Sigmoid colon (tissue), 7 donors: ENCODE data around the gene C1QTNF8. TPM values are rescaled to one million over a fixed set of nuclear protein-coding genes. Genes with fewer than 3 reads are reported as not detected.

Experiments used
- DNase-seq: peaks from one replicate; pipeline ENCODE4 v3.0.0-alpha.2; 2019
- H3K27ac ChIP-seq, 4 donors: fragments of 200-600 bp; sonication (generic); one replicate each; pipeline ENCODE4 v1.5.1; 2016 to 2019; ENCODE audit warnings: mild to moderate bottlenecking in 1 of 4
- H3K27me3 ChIP-seq, 3 donors: fragments of 200-600 bp; sonication (generic); one replicate each; pipeline ENCODE4 v1.5.1; 2019; ENCODE audit warnings: mild to moderate bottlenecking in 1 of 3
- H3K36me3 ChIP-seq, 4 donors: fragments of 200-600 bp; sonication (generic); one replicate each; pipeline ENCODE4 v1.5.1; 2016 to 2019
- H3K4me1 ChIP-seq, 4 donors: fragments of 200-600 bp; sonication (generic); one replicate each; pipeline ENCODE4 v1.5.1; 2017 to 2019
- H3K4me3 ChIP-seq, 4 donors: fragments of 200-600 bp; sonication (generic); one replicate each; pipeline ENCODE4 v1.5.1; 2017 to 2019; ENCODE audit warnings: mild to moderate bottlenecking in 2 of 4, moderate library complexity in 1 of 4
- H3K9me3 ChIP-seq, 4 donors: fragments of 200-600 bp in 3 of 4; sonication (generic) in 3 of 4; one replicate each; pipeline versions ENCODE4 v1.5.1 to v1.6.1; 2013 to 2019
- EP300 ChIP-seq, 4 donors: sonication (generic); formaldehyde crosslinking; IDR thresholded peaks; one replicate each; pipeline ENCODE4 v1.6.1; 2017; ENCODE audit warnings: antibody characterized with exemption in 4 of 4
- POLR2A ChIP-seq, 2 donors: fragments of 450-650 bp; IDR thresholded peaks; one replicate each; pipeline ENCODE4 v1.6.1; 2016; ENCODE audit warnings: antibody characterized with exemption in 2 of 2, mild to moderate bottlenecking in 2 of 2, moderate library complexity in 2 of 2
- POLR2AphosphoS5 ChIP-seq, 4 donors: sonication (generic); formaldehyde crosslinking; IDR thresholded peaks; one replicate each; pipeline ENCODE4 v1.6.1; 2017; ENCODE audit warnings: antibody characterized with exemption in 4 of 4
- WGBS, 2 donors: extraction: QIAGEN DNeasy Blood & Tissue Kit; methylation state at CpG; one replicate each; pipeline ENCODE4 v1.1.7; 2013; 5-methylcytosine and 5-hydroxymethylcytosine counted together
- intact Hi-C: fragments of 100-400 bp; cut with DNase I; formaldehyde crosslinking; loops from one replicate; pipeline ENCODE4 v1.15.1; 2023
- polyA plus RNA-seq, 3 donors: library from polyadenylated mRNA; stranded (reverse); fragments of 200-250 nt; gene quantifications; one replicate each; pipeline ENCODE4 v1.2.3, GENCODE V29; 2013
- total RNA-seq, 4 donors: library from RNA; depleted of rRNA; stranded (reverse); fragments of >200 nt; gene quantifications; one replicate each; pipeline ENCODE4 v1.1.0, GENCODE V29; 2016
- TF ChIP-seq, protein P1 (sequence below), 4 experiments: fragments of 450-650 bp in 3 of 4; fragments of 200-600 bp in 1 of 4; IDR thresholded peaks; one replicate each; pipeline ENCODE4 v1.5.1; 2016 to 2019; ENCODE audit warnings: antibody characterized with exemption in 4 of 4, mild to moderate bottlenecking in 3 of 4, moderate library complexity in 2 of 4
- donor health status: healthy with polysubstance abuse.
- donor health status: Bipolar disorder and iron deficiency.
- donor health status: healthy.

Gene C1QTNF8
- total and polyA plus RNA-seq, 7 donors = not detected

DNA sequence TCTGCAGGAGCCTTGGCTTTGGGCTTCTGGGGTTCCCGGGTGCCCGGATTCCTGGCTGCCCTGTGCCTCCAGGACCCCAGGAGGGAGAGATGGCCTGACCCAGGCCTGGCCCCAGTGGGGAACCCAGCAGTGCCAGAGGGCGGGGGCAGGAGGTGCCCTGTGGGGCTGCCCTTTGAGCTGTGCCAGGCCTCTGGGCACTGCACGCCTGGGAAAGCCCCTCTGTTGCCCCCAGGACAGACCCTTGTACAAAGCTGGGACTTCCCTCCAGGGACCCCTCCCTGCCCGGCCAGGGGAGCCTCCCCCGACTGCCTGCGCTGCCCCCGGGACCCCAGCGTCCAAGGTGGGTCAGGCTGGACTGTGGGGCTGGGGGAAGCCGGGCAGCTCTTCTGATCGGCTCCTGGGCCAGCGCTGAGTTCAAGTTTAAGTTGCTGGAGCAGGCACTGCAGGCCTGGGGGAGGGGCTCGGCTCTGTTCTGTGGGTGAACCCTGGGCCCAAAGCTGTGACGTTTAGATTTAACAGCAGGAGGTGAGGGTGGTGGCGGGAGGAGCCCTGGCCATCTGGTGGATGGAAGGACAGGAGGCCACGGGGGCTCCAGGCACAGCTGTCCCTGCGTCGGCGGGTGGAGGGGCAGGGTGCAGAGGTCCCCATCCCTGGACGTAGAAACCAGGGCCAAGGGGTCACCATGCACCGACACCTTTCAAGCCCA is 27.6 kb upstream of the C1QTNF8 start:
- no peak for TF ChIP-seq EP300 (IDR thresholded peaks at IDR 0.05)
- TF ChIP-seq, protein P1, sequence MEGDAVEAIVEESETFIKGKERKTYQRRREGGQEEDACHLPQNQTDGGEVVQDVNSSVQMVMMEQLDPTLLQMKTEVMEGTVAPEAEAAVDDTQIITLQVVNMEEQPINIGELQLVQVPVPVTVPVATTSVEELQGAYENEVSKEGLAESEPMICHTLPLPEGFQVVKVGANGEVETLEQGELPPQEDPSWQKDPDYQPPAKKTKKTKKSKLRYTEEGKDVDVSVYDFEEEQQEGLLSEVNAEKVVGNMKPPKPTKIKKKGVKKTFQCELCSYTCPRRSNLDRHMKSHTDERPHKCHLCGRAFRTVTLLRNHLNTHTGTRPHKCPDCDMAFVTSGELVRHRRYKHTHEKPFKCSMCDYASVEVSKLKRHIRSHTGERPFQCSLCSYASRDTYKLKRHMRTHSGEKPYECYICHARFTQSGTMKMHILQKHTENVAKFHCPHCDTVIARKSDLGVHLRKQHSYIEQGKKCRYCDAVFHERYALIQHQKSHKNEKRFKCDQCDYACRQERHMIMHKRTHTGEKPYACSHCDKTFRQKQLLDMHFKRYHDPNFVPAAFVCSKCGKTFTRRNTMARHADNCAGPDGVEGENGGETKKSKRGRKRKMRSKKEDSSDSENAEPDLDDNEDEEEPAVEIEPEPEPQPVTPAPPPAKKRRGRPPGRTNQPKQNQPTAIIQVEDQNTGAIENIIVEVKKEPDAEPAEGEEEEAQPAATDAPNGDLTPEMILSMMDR (IDR thresholded peaks at IDR 0.05) = no peak
- TF ChIP-seq POLR2A (IDR thresholded peaks at IDR 0.05) = no peak
- no peak for TF ChIP-seq POLR2AphosphoS5 (IDR thresholded peaks at IDR 0.05)
- Histone ChIP-seq H3K9me3 (no peaks in the 10 kb centered on the region), H3K27ac (no peak overlapping the region), H3K36me3 (no peaks in the 10 kb centered on the region), H3K4me3 (no peak overlapping the region), H3K27me3 (no peaks in the 10 kb centered on the region), H3K4me1 (peaks cover 0 to 11% (median 5%) of the 10 kb centered on the region in 4 donors)
- no peak for DNase-seq
- intact Hi-C loops = no loop called here
- 60 to 73% methylated on average over 21 of the region's 21 CpGs for WGBS, 2 donors

DNA sequence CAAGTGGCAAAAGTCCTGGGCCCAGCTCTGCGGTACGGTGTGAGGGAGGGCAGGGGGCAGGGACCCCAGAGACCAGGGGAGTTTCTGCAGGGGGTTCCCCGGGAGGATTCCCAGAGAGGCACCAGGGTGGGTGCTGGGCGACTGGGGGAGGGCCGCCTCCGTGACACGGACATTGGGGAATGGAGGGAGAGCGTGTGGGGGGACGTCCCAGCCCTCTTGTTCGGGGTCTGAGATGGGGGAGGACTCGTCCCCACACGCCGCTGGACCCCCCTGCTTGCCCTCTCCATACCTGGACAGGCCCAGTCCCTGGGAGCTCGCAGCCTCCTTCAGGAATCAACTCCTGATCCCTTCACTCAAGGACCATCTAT is 26.3 kb upstream of the C1QTNF8 start:
- intact Hi-C loops = no loop called here
- Histone ChIP-seq H3K36me3 (no peaks in the 10 kb centered on the region), H3K27me3 (no peaks in the 10 kb centered on the region), H3K9me3 (no peaks in the 10 kb centered on the region), H3K4me3 (no peak overlapping the region), H3K27ac (no peak overlapping the region), H3K4me1 (peaks cover 0 to 11% (median 5%) of the 10 kb centered on the region in 4 donors)
- DNase-seq = no peak
- no peak for TF ChIP-seq EP300 (IDR thresholded peaks at IDR 0.05)
- no peak for TF ChIP-seq POLR2AphosphoS5 (IDR thresholded peaks at IDR 0.05)
- TF ChIP-seq, protein P1 (IDR thresholded peaks at IDR 0.05) = no peak
- TF ChIP-seq POLR2A (IDR thresholded peaks at IDR 0.05) = no peak
- WGBS, 2 donors = 75 to 89% methylated on average over 14 of the region's 14 CpGs

DNA sequence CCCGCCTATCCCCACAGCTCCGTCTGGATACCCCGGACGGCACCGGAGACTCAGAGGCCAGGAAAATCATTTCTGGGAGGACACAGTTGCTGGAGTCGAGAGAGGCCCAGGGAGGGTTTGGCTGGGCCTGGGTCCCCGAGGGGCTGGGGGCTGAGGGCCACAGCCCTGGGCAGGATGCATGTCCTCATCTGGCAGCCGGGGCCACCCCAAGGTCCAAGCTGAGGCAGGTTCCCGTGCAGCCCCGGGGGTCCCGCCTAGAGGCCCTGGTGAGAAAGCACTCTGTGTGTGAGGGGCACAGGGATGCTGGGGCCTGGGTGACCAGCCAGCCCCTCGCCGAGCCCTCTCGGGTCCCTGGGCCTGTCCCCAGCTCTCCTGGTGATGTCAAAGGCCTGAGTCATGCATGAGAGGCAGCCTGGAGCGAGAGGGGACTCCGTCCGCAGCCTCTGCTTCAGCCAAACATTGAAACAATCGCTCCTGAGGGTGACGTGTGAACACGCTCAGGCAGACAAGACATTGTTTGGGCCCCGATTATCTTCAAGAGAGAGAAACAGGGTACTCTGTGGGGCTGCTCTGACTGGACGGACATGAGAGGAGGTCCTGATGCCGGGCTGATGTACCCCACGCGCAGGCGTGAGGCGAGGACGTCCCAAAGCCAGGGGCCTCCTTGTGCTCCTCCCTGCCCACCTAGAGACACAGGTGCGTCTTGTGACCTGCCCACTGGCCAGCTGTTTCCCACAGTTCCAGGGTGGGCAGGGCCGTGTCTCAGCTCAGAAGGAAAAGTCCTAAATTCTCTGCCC is 25.8 kb upstream of the C1QTNF8 start:
- Histone ChIP-seq H3K27ac (no peak overlapping the region), H3K9me3 (no peaks in the 10 kb centered on the region), H3K36me3 (no peaks in the 10 kb centered on the region), H3K4me1 (peaks cover 0 to 11% (median 5%) of the 10 kb centered on the region in 4 donors), H3K27me3 (no peaks in the 10 kb centered on the region), H3K4me3 (no peak overlapping the region)
- TF ChIP-seq, protein P1 (IDR thresholded peaks at IDR 0.05) = no peak
- TF ChIP-seq POLR2A (IDR thresholded peaks at IDR 0.05) (no peak), EP300 (IDR thresholded peaks at IDR 0.05) (no peak), POLR2AphosphoS5 (IDR thresholded peaks at IDR 0.05) (no peak)
- 66 to 80% methylated on average over 30 of the region's 30 CpGs for WGBS, 2 donors
- intact Hi-C loops = no loop called here
- no peak for DNase-seq

DNA sequence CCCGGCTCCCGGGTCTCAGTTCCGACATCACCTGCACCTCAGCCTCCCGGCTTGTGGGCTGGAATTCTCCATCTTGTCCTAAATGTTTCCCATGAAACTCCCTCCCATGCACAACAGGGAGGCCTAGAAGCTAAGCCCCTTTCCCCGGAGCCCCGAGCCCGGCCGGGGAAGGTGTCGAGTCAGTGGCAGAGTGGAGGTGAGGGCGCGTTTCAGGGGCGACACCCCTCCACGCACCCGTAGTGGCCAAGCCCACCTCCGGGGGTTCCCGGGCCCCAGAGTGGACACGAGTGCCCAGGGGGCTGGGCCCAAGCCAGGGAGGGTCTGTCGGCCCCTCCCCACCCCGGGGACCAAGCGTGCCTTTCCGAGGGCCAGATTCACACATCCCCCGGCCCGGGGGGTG is 25.0 kb upstream of the C1QTNF8 start:
- Histone ChIP-seq H3K4me1 (peaks cover 0 to 10% (median 5%) of the 10 kb centered on the region in 4 donors), H3K4me3 (no peak overlapping the region), H3K9me3 (no peaks in the 10 kb centered on the region), H3K36me3 (no peaks in the 10 kb centered on the region), H3K27me3 (no peaks in the 10 kb centered on the region), H3K27ac (no peak overlapping the region)
- DNase-seq = no peak
- WGBS, 2 donors = 76 to 78% methylated on average over 23 of the region's 23 CpGs
- intact Hi-C loops = no loop called here
- TF ChIP-seq POLR2AphosphoS5 (IDR thresholded peaks at IDR 0.05) (no peak), EP300 (IDR thresholded peaks at IDR 0.05) (no peak)

DNA sequence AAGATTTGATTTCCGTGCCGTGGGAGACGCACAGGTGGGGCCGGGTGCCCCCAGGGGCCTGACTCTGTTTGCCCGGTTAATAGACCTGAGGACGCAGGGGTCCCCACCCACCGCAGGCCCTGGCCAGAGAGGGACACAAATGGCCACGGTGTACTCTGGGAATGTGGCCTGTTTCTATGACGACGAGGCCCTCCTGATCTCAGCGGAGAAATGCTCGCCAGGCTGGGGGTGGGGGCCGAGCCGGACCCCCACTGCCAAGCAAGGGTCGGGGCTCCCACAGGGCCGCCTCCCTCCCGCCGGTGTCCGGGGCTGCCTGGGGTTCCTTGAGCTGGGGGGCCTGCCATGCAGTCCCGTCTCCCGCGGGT is 24.5 kb upstream of the C1QTNF8 start:
- Histone ChIP-seq H3K36me3 (no peaks in the 10 kb centered on the region), H3K9me3 (no peaks in the 10 kb centered on the region), H3K4me1 (peaks cover 0 to 5% (median 4%) of the 10 kb centered on the region in 4 donors), H3K27ac (no peak overlapping the region), H3K4me3 (no peak overlapping the region), H3K27me3 (no peaks in the 10 kb centered on the region)
- TF ChIP-seq POLR2AphosphoS5 (IDR thresholded peaks at IDR 0.05) = no peak
- TF ChIP-seq EP300 (IDR thresholded peaks at IDR 0.05) = no peak
- TF ChIP-seq POLR2A (IDR thresholded peaks at IDR 0.05) = no peak
- TF ChIP-seq, protein P1 (IDR thresholded peaks at IDR 0.05) = no peak
- DNase-seq = no peak
- WGBS, 2 donors = 55 to 71% methylated on average over 22 of the region's 22 CpGs
- intact Hi-C loops = no loop called here
